DOHH2 (cell line): ENCODE data around the gene SEMA5A.

Experiments
- H3F3A ChIP-seq: fragments of 200-600 bp; sonication (generic), shearing (Covaris generic); 2 replicates; pipeline ENCODE4 v1.6.0; 2016; ENCODE audit warnings: antibody characterized with exemption, mild to moderate bottlenecking; ENCODE audit not compliant: control insufficient read depth, insufficient read depth
- H3K27ac ChIP-seq: fragments of 200-600 bp; sonication (generic); 2 replicates; pipeline ENCODE4 v1.5.1; 2014; ENCODE audit warnings: low read depth, mild to moderate bottlenecking, low read length, moderate library complexity
- H3K27me3 ChIP-seq: fragments of 200-600 bp; sonication (generic); 2 replicates; pipeline ENCODE4 v1.6.1; 2014; ENCODE audit warnings: mild to moderate bottlenecking, low read length, mixed read lengths; ENCODE audit not compliant: control insufficient read depth
- H3K36me3 ChIP-seq: fragments of 200-600 bp; sonication (generic); 2 replicates; pipeline ENCODE4 v1.6.1; 2014; ENCODE audit warnings: mild to moderate bottlenecking, low read length, moderate library complexity, mixed read lengths; ENCODE audit not compliant: control insufficient read depth
- H3K4me1 ChIP-seq: fragments of 200-600 bp; sonication (generic); 2 replicates; pipeline ENCODE4 v1.6.1; 2014; ENCODE audit warnings: mild to moderate bottlenecking, low read length, mixed read lengths; ENCODE audit not compliant: control insufficient read depth
- H3K4me2 ChIP-seq: fragments of 200-600 bp; sonication (generic); 2 replicates; pipeline ENCODE4 v1.6.0; 2014; ENCODE audit warnings: mild to moderate bottlenecking, low read length, moderate library complexity
- H3K4me3 ChIP-seq: fragments of 200-600 bp; sonication (generic); 2 replicates; pipeline ENCODE4 v1.5.1; 2014; ENCODE audit warnings: mild to moderate bottlenecking, low read length, mixed read lengths
- H3K79me2 ChIP-seq: fragments of 200-600 bp; sonication (generic); 2 replicates; pipeline ENCODE4 v1.6.1; 2014; ENCODE audit warnings: mild to moderate bottlenecking, low read length, mixed read lengths; ENCODE audit not compliant: control insufficient read depth
- H3K9me2 ChIP-seq: fragments of 200-600 bp; sonication (generic); replicated peaks from 2 replicates; pipeline ENCODE4 v1.6.1; 2014; ENCODE audit warnings: mild to moderate bottlenecking, low read length, mixed read lengths; ENCODE audit not compliant: control insufficient read depth
- H3K9me3 ChIP-seq: fragments of 200-600 bp; sonication (generic); 2 replicates; pipeline ENCODE4 v1.6.1; 2014; ENCODE audit warnings: antibody characterized with exemption, low read length, mixed read lengths; ENCODE audit not compliant: control insufficient read depth, insufficient read depth
- H4K20me1 ChIP-seq: fragments of 200-600 bp; sonication (generic); 2 replicates; pipeline ENCODE4 v1.6.0; 2014; ENCODE audit warnings: low read depth, mild to moderate bottlenecking, antibody characterized with exemption, low read length, moderate library complexity; ENCODE audit not compliant: control insufficient read depth, insufficient read depth
- EZH2phosphoT487 ChIP-seq: fragments of 200-600 bp; sonication (generic); IDR thresholded peaks from 2 replicates; pipeline ENCODE4 v1.6.1; 2017; ENCODE audit warnings: borderline replicate concordance, mild to moderate bottlenecking, antibody characterized with exemption, low read length, moderate library complexity, mixed read lengths
- TF ChIP-seq, protein P1 (sequence below): fragments of 200-600 bp; sonication (generic); IDR thresholded peaks from one replicate; pipeline ENCODE4 v1.5.1; 2014; ENCODE audit warnings: antibody characterized with exemption, mild to moderate bottlenecking, low read depth, low read length; ENCODE audit not compliant: poor library complexity, severe bottlenecking

The SEMA5A gene

DNA sequence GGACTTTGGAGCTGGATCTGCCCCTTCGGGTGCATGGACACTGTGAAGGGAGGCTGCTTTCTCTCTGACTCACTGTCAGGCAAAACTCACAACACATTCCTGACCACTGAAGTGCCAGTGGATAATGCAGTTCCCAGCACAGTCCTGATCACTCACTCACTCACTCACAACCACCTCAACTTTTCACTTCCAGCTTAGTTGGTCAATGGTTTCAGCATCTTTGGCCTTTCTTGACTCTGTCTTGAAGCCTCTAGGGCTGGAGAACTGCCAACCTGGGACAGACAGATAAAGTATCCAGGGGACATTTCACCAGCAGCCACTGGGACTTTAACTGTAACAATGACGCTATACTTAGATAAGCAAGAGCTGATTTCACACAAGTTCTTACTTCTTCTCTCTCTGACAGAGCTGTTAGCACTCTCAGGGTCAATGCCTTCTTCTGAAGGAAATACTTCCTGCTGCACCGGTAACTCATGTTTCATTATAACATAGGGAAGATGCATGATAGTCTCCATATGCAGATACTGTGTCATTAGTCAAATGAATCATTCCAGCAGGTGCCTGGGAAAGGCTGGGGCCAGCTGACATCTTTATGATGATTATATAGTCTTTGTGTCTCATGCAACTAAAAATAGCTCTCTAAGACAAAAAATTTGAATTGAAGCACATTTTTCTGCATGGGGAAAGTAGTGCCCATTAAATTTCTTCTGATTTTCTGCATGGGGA is 499.0 kb downstream of the SEMA5A start:
- Histone ChIP-seq H3K36me3 (no peaks in the 10 kb centered on the region), H3K27me3 (no peaks in the 10 kb centered on the region), H3K4me3 (no peak overlapping the region), H4K20me1 (no peaks in the 10 kb centered on the region), H3K4me2 (no peak overlapping the region), H3K9me2 (no peaks in the 10 kb centered on the region), H3K4me1 (no peaks in the 10 kb centered on the region), H3K79me2 (no peaks in the 10 kb centered on the region), H3K9me3 (no peaks in the 10 kb centered on the region), H3F3A (no peaks in the 10 kb centered on the region), H3K27ac (no peak overlapping the region)
- TF ChIP-seq, protein P1, sequence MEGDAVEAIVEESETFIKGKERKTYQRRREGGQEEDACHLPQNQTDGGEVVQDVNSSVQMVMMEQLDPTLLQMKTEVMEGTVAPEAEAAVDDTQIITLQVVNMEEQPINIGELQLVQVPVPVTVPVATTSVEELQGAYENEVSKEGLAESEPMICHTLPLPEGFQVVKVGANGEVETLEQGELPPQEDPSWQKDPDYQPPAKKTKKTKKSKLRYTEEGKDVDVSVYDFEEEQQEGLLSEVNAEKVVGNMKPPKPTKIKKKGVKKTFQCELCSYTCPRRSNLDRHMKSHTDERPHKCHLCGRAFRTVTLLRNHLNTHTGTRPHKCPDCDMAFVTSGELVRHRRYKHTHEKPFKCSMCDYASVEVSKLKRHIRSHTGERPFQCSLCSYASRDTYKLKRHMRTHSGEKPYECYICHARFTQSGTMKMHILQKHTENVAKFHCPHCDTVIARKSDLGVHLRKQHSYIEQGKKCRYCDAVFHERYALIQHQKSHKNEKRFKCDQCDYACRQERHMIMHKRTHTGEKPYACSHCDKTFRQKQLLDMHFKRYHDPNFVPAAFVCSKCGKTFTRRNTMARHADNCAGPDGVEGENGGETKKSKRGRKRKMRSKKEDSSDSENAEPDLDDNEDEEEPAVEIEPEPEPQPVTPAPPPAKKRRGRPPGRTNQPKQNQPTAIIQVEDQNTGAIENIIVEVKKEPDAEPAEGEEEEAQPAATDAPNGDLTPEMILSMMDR: no peak

DNA sequence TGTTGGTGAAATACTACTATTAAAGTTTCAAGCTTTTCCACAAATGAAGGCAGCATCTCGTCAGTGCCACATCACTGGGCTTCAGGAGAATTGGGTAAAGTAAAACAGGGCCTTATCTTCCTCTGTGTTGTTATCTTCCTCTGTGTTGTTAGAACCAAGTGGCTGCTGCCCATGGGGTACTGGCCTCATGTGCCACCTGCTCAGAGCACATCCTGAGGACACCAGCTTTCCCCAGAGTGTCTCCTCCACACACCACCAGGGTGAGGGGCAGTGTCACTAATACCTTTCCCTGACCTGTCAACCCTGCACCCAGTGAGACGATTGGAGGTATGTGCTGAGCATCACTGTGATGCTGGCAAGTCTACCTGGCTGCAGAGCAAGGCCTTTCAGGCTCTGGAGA is 499.9 kb downstream of the SEMA5A start:
- TF ChIP-seq, protein P1: no peak
- TF ChIP-seq EZH2phosphoT487: no peak
- no peaks in the 10 kb centered on the region for H3K79me2 ChIP-seq
- no peaks in the 10 kb centered on the region for H4K20me1 ChIP-seq
- no peaks in the 10 kb centered on the region for H3K9me3 ChIP-seq
- no peaks in the 10 kb centered on the region for H3F3A ChIP-seq
- H3K4me3 ChIP-seq: no peak overlapping the region
- no peaks in the 10 kb centered on the region for H3K36me3 ChIP-seq
- H3K27ac ChIP-seq: no peak overlapping the region
- H3K9me2 ChIP-seq: no peaks in the 10 kb centered on the region
- H3K4me2 ChIP-seq: no peak overlapping the region
- H3K4me1 ChIP-seq: no peaks in the 10 kb centered on the region
- no peaks in the 10 kb centered on the region for H3K27me3 ChIP-seq

DNA sequence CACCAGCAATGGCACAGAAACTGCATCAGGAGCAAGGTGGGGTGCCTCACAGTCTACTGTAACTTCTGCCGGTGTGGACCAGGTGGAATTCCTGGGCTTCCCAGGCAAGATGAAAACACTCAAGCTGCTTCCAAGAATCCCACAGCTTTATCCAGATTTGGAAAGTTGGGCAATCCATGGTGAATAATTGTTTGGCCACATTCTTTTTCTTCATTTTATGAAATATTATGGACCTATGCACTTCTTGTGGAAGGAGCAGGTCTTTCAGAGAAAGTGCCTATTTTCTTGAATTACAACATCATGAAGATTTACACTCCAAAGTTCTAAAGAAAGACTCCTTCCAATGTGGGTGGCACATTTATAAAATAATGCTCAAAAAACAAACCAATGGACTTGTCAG is 503.6 kb downstream of the SEMA5A start:
- no peaks in the 10 kb centered on the region for H3K9me3 ChIP-seq
- TF ChIP-seq, protein P1: no peak
- TF ChIP-seq EZH2phosphoT487: no peak
- H4K20me1 ChIP-seq: no peaks in the 10 kb centered on the region
- no peaks in the 10 kb centered on the region for H3K79me2 ChIP-seq
- no peak overlapping the region for H3K27ac ChIP-seq
- no peak overlapping the region for H3K4me3 ChIP-seq
- H3K9me2 ChIP-seq: no peaks in the 10 kb centered on the region
- no peaks in the 10 kb centered on the region for H3F3A ChIP-seq
- H3K4me1 ChIP-seq: no peaks in the 10 kb centered on the region
- no peak overlapping the region for H3K4me2 ChIP-seq
- H3K27me3 ChIP-seq: no peaks in the 10 kb centered on the region
- no peaks in the 10 kb centered on the region for H3K36me3 ChIP-seq

DNA sequence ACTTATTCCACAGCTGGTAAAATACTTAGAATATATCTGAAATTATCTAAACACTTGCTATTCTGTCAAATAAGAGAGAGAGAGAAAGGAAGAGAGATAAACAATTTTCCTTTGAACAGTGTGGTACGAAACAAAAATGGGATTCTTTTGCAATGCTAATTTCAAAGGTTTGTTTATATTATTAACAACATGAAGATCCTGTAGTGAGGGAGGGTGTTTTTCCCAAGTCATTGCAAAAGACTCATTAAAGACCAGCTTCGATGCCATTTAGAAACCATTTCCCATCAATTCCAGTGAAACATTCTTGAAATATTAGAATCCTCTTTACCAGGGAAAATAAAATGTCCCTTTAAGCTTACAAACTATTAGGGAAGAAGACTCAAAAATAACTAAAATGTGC is 505.4 kb downstream of the SEMA5A start:
- H3K79me2 ChIP-seq: no peaks in the 10 kb centered on the region
- H4K20me1 ChIP-seq: no peaks in the 10 kb centered on the region
- H3K27ac ChIP-seq: no peak overlapping the region
- no peaks in the 10 kb centered on the region for H3K9me3 ChIP-seq
- H3K4me3 ChIP-seq: no peak overlapping the region
- no peaks in the 10 kb centered on the region for H3K4me1 ChIP-seq
- TF ChIP-seq, protein P1: no peak
- TF ChIP-seq EZH2phosphoT487: no peak
- no peaks in the 10 kb centered on the region for H3K27me3 ChIP-seq
- H3F3A ChIP-seq: no peaks in the 10 kb centered on the region
- H3K4me2 ChIP-seq: no peak overlapping the region
- H3K9me2 ChIP-seq: no peaks in the 10 kb centered on the region
- H3K36me3 ChIP-seq: no peaks in the 10 kb centered on the region
